ENCODE measurements around the gene RC3H2. TPM values are rescaled to one million over a fixed set of nuclear protein-coding genes. Genes with fewer than 3 reads are reported as not detected.

RC3H2 gene
- total and polyA plus RNA-seq, 10 of the 15 experiments (the other 5 are each of a cell fraction or from before 2014, with no cell fraction given), result 7.2 to 25.5 (median 16.1) TPM

- ChIA-PET SMC1A (ENCODE audit: uncharacterized antibody, unreplicated experiment) (no interaction called here), POLR2A (no interaction called here), RAD21 (ENCODE audit: unreplicated experiment) (no interaction called here), CTCF (no interaction called here)
- FAIRE-seq (no peak), ATAC-seq (no peak), DNase-seq (ENCODE audit: low read depth, low spot score) (no peak)
- Histone ChIP-seq H3K4me3 (no peak overlapping the region), H3K27ac (ENCODE audit: control insufficient read depth, insufficient read depth) (no peak overlapping the region), H3K4me1 (ENCODE audit: control insufficient read depth, insufficient read depth, low read length) (no peaks in the 10 kb centered on the region), H3K9me3 (replicated peaks; ENCODE audit: control insufficient read depth, insufficient read depth, low read length) (no peaks in the 10 kb centered on the region), H3K36me3 (ENCODE audit: control insufficient read depth in 2 of 2, insufficient read depth in 2 of 2, low read length in 1 of 2) (peaks cover 2 to 15% of the 10 kb centered on the region in 2 experiments), H3K79me2 (ENCODE audit: control insufficient read depth, insufficient read depth, low read length) (no peaks in the 10 kb centered on the region), H3K27me3 (replicated peaks in 1 of 2; ENCODE audit: control insufficient read depth in 2 of 2, insufficient read depth in 2 of 2, low read length in 1 of 2) (no peaks in the 10 kb centered on the region), H3K4me2 (ENCODE audit: control insufficient read depth, insufficient read depth) (no peak overlapping the region), H2AFZ (ENCODE audit: control insufficient read depth, low read depth, low read length) (no peak overlapping the region), H3K9ac (ENCODE audit: control insufficient read depth, insufficient read depth, low read length) (no peak overlapping the region), H4K20me1 (ENCODE audit: control insufficient read depth, insufficient read depth) (no peaks in the 10 kb centered on the region)
- in situ Hi-C loops (cut with MboI), result no loop called here
- TF ChIP-seq SREBF2 (IDR thresholded peaks at IDR 0.05; ENCODE audit: low read length) (no peak), EZH2 (IDR thresholded peaks at IDR 0.05; ENCODE audit: borderline replicate concordance, control insufficient read depth, low read depth, low read length) (no peak), TCF7 (IDR thresholded peaks at IDR 0.05; ENCODE audit: borderline replicate concordance) (no peak), GABPA (IDR thresholded peaks at IDR 0.05; ENCODE audit: low read depth) (no peak), MEF2A (IDR thresholded peaks at IDR 0.05; ENCODE audit: insufficient read depth, low read depth, low read length) (no peak), CREM (IDR thresholded peaks at IDR 0.05; ENCODE audit: low read depth) (no peak), KDM1A (IDR thresholded peaks at IDR 0.05; ENCODE audit: borderline replicate concordance) (no peak), BCLAF1 (IDR thresholded peaks at IDR 0.05) (no peak), CHD4 (IDR thresholded peaks at IDR 0.05) (no peak), MLLT1 (IDR thresholded peaks at IDR 0.05) (no peak), TBL1XR1 (IDR thresholded peaks at IDR 0.05; ENCODE audit: low read depth, low read length) (no peak), ZBTB11 (CRISPR knock-in tag; IDR thresholded peaks at IDR 0.05) (no peak), ZNF274 (IDR thresholded peaks at IDR 0.05; ENCODE audit: insufficient read depth, insufficient read length) (no peak), BMI1 (IDR thresholded peaks at IDR 0.05; ENCODE audit: borderline replicate concordance) (no peak), HDAC6 (IDR thresholded peaks at IDR 0.05; ENCODE audit: unreplicated experiment) (no peak), SIN3A (IDR thresholded peaks at IDR 0.05; ENCODE audit: low read depth, low read length) (no peak)
- intact Hi-C loops (cut with micrococcal nuclease; ENCODE audit: unreplicated experiment), result no loop called here
- BruUV-seq (replicated peaks), result no TSS peak
- WGBS (ENCODE audit: insufficient coverage, insufficient replicate concordance, low lambda C conversion rate, missing lambda C conversion rate), result 95% methylated on average over 3 of the region's 3 CpGs
Observed at GRCh38 chr9:122857815-122858214, 47.3 kb downstream of the RC3H2 start.
